Adrenal gland (tissue), 5 donors: Measurements from ENCODE around the gene UROS.

Experiments used
- POLR2A ChIP-seq, 2 donors: fragments of 450-650 bp; IDR thresholded peaks; one replicate each; pipeline ENCODE4 v1.6.1; 2017; ENCODE audit warnings: antibody characterized with exemption in 2 of 2, mild to moderate bottlenecking in 2 of 2, moderate library complexity in 1 of 2
- TF ChIP-seq, protein P1 (sequence below), 6 experiments: fragments of 450-650 bp in 4 of 6; fragments of 200-600 bp in 2 of 6; sonication (generic) in 1 of 6; IDR thresholded peaks; 1 replicate in 5 of 6; 2 replicates in 1 of 6; pipeline versions ENCODE4 v1.5.1 to v1.8.0; 2016 to 2021; ENCODE audit warnings: antibody characterized with exemption in 6 of 6, mild to moderate bottlenecking in 2 of 6, moderate library complexity in 1 of 6
- donor health status: DM: no; HTN: no; CAD: no.

DNA sequence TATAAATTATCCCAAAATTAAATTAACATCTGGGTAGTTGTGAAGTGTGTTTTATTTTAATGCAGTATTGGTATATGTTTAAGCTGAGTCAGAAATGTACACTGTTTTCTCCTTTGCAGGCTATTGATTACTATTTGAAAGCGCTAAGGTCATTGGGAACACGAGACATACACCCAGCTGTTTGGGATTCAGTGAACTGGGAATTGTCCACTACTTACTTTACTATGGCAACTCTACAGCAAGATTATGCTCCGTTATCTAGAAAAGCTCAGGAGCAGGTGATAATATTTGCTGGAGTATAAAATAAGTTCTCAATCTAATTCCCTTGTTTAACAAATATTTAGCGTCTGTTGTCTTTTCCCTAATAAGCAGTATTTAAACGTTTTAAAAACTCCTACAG, 75.6 kb downstream of the UROS start:
- TF ChIP-seq, protein P1, sequence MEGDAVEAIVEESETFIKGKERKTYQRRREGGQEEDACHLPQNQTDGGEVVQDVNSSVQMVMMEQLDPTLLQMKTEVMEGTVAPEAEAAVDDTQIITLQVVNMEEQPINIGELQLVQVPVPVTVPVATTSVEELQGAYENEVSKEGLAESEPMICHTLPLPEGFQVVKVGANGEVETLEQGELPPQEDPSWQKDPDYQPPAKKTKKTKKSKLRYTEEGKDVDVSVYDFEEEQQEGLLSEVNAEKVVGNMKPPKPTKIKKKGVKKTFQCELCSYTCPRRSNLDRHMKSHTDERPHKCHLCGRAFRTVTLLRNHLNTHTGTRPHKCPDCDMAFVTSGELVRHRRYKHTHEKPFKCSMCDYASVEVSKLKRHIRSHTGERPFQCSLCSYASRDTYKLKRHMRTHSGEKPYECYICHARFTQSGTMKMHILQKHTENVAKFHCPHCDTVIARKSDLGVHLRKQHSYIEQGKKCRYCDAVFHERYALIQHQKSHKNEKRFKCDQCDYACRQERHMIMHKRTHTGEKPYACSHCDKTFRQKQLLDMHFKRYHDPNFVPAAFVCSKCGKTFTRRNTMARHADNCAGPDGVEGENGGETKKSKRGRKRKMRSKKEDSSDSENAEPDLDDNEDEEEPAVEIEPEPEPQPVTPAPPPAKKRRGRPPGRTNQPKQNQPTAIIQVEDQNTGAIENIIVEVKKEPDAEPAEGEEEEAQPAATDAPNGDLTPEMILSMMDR (IDR thresholded peaks at IDR 0.05), result no peak
- TF ChIP-seq POLR2A (IDR thresholded peaks at IDR 0.05), result no peak
